ENCODE measurements around the gene ZNF521. TPM values are rescaled to one million over a fixed set of nuclear protein-coding genes. Genes with fewer than 3 reads are reported as not detected.

ZNF521 gene
- total and polyA plus RNA-seq, 2 experiments from 2014 or later, result 3.1 to 9.2 TPM

DNA sequence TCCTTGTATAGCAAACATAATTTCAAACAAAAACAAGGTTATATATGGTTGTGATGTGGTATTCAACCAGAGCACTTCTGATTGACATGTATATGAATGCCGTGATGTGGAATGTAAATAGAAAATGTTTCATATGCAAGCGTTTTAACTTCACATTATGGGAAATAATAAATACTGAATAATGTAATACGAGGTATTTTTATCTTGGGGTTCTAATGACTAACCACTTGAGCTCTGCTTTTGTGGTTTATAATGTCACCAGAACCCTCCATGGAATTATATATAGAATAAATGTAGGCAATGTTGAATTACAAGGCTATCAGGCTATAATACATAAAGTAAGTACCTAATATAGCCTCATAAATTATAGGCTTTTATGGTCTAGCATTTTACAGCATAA, 72.4 kb downstream of the ZNF521 start:
- no peaks in the 10 kb centered on the region for H3K36me3 Mint-ChIP-seq (ENCODE audit: low read depth)
- no peaks in the 10 kb centered on the region; the same call in 1 of the 2 replicates for H4K20me1 ChIP-seq (replicated peaks; ENCODE audit: insufficient read depth)
- H3K36me3 ChIP-seq (ENCODE audit: insufficient read depth), result no peaks in the 10 kb centered on the region
- TF ChIP-seq JUNB (IDR thresholded peaks at IDR 0.05; ENCODE audit: unreplicated experiment), result no peak
- no peak overlapping the region for H3K4me3 ChIP-seq
- peaks cover 7% of the 10 kb centered on the region for H3K27me3 Mint-ChIP-seq (ENCODE audit: insufficient read depth, low read depth, poor library complexity)
- peaks cover 40% of the 10 kb centered on the region for H3K4me1 ChIP-seq (ENCODE audit: insufficient read depth)
- H3K4me2 ChIP-seq, result no peak overlapping the region
- no peak for ATAC-seq
- H3K27ac ChIP-seq (ENCODE audit: low read depth), result no peak overlapping the region
- H2AFZ ChIP-seq, result no peak overlapping the region
- H3K4me3 Mint-ChIP-seq, result no peak overlapping the region
- H3K9me3 Mint-ChIP-seq, result no peaks in the 10 kb centered on the region; the same call in 2 of the 3 replicates
- no peaks in the 10 kb centered on the region for H3F3A ChIP-seq (replicated peaks; ENCODE audit: low read depth)
- peaks cover 42% of the 10 kb centered on the region for H3K4me1 Mint-ChIP-seq
- H3K27me3 ChIP-seq (ENCODE audit: insufficient read depth), result no peaks in the 10 kb centered on the region
- no peak for DNase-seq (ENCODE audit: low spot score)
- no peak overlapping the region; the same call in 1 of the 2 replicates for H3K27ac Mint-ChIP-seq
- H3K79me2 ChIP-seq (replicated peaks; ENCODE audit: insufficient read depth), result no peaks in the 10 kb centered on the region
- no peaks in the 10 kb centered on the region for H3K9me2 ChIP-seq (ENCODE audit: insufficient read depth)

DNA sequence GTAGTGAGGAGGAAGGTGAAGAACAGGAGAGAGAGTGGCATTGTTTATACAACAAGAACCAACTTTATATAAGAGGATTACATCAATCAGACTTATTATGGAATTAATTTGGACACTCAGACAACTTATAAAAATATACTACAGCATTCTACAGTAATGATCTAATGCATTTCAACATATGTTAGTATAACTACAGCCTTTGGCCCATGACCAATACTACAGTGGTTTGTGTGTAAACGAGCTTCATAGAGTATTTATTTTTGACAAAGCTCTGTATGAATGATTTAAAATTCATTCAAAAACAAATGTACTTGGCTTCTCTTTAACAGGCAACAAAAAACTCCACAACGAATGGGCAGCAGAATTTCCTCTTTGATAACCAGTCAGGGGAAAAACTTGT, 72.8 kb downstream of the ZNF521 start:
- Mint-ChIP-seq H3K27ac (no peak overlapping the region; the same call in 1 of the 2 replicates), H3K4me3 (no peak overlapping the region), H3K36me3 (ENCODE audit: low read depth) (no peaks in the 10 kb centered on the region), H3K4me1 (peaks cover 42% of the 10 kb centered on the region), H3K9me3 (no peaks in the 10 kb centered on the region; the same call in 2 of the 3 replicates), H3K27me3 (ENCODE audit: insufficient read depth, low read depth, poor library complexity) (peaks cover 7% of the 10 kb centered on the region)
- Histone ChIP-seq H3K4me1 (ENCODE audit: insufficient read depth) (peaks cover 36% of the 10 kb centered on the region), H3K27ac (ENCODE audit: low read depth) (no peak overlapping the region), H3K4me2 (no peak overlapping the region), H3K4me3 (no peak overlapping the region), H2AFZ (no peak overlapping the region), H3K36me3 (ENCODE audit: insufficient read depth) (no peaks in the 10 kb centered on the region), H3K9me2 (ENCODE audit: insufficient read depth) (no peaks in the 10 kb centered on the region), H4K20me1 (replicated peaks; ENCODE audit: insufficient read depth) (no peaks in the 10 kb centered on the region; the same call in 1 of the 2 replicates), H3K27me3 (ENCODE audit: insufficient read depth) (no peaks in the 10 kb centered on the region), H3F3A (replicated peaks; ENCODE audit: low read depth) (no peaks in the 10 kb centered on the region), H3K79me2 (replicated peaks; ENCODE audit: insufficient read depth) (no peaks in the 10 kb centered on the region)
- no peak for ATAC-seq
- no peak for DNase-seq (ENCODE audit: low spot score)
- TF ChIP-seq, protein P1, sequence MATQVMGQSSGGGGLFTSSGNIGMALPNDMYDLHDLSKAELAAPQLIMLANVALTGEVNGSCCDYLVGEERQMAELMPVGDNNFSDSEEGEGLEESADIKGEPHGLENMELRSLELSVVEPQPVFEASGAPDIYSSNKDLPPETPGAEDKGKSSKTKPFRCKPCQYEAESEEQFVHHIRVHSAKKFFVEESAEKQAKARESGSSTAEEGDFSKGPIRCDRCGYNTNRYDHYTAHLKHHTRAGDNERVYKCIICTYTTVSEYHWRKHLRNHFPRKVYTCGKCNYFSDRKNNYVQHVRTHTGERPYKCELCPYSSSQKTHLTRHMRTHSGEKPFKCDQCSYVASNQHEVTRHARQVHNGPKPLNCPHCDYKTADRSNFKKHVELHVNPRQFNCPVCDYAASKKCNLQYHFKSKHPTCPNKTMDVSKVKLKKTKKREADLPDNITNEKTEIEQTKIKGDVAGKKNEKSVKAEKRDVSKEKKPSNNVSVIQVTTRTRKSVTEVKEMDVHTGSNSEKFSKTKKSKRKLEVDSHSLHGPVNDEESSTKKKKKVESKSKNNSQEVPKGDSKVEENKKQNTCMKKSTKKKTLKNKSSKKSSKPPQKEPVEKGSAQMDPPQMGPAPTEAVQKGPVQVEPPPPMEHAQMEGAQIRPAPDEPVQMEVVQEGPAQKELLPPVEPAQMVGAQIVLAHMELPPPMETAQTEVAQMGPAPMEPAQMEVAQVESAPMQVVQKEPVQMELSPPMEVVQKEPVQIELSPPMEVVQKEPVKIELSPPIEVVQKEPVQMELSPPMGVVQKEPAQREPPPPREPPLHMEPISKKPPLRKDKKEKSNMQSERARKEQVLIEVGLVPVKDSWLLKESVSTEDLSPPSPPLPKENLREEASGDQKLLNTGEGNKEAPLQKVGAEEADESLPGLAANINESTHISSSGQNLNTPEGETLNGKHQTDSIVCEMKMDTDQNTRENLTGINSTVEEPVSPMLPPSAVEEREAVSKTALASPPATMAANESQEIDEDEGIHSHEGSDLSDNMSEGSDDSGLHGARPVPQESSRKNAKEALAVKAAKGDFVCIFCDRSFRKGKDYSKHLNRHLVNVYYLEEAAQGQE (IDR thresholded peaks at IDR 0.05; ENCODE audit: unreplicated experiment), result no peak
- no peak for TF ChIP-seq ZNF331 (CRISPR knock-in tag; IDR thresholded peaks at IDR 0.05; ENCODE audit: low read depth)
- TF ChIP-seq JUNB (IDR thresholded peaks at IDR 0.05; ENCODE audit: unreplicated experiment), result no peak
- TF ChIP-seq EZH2phosphoT487 (IDR thresholded peaks at IDR 0.05; ENCODE audit: unreplicated experiment), result no peak
- TF ChIP-seq CREB1 (CRISPR knock-in tag; IDR thresholded peaks at IDR 0.05; ENCODE audit: low read depth), result no peak
- TF ChIP-seq POLR2AphosphoS5 (IDR thresholded peaks at IDR 0.05; ENCODE audit: low read depth), result no peak
- TF ChIP-seq, protein P2, sequence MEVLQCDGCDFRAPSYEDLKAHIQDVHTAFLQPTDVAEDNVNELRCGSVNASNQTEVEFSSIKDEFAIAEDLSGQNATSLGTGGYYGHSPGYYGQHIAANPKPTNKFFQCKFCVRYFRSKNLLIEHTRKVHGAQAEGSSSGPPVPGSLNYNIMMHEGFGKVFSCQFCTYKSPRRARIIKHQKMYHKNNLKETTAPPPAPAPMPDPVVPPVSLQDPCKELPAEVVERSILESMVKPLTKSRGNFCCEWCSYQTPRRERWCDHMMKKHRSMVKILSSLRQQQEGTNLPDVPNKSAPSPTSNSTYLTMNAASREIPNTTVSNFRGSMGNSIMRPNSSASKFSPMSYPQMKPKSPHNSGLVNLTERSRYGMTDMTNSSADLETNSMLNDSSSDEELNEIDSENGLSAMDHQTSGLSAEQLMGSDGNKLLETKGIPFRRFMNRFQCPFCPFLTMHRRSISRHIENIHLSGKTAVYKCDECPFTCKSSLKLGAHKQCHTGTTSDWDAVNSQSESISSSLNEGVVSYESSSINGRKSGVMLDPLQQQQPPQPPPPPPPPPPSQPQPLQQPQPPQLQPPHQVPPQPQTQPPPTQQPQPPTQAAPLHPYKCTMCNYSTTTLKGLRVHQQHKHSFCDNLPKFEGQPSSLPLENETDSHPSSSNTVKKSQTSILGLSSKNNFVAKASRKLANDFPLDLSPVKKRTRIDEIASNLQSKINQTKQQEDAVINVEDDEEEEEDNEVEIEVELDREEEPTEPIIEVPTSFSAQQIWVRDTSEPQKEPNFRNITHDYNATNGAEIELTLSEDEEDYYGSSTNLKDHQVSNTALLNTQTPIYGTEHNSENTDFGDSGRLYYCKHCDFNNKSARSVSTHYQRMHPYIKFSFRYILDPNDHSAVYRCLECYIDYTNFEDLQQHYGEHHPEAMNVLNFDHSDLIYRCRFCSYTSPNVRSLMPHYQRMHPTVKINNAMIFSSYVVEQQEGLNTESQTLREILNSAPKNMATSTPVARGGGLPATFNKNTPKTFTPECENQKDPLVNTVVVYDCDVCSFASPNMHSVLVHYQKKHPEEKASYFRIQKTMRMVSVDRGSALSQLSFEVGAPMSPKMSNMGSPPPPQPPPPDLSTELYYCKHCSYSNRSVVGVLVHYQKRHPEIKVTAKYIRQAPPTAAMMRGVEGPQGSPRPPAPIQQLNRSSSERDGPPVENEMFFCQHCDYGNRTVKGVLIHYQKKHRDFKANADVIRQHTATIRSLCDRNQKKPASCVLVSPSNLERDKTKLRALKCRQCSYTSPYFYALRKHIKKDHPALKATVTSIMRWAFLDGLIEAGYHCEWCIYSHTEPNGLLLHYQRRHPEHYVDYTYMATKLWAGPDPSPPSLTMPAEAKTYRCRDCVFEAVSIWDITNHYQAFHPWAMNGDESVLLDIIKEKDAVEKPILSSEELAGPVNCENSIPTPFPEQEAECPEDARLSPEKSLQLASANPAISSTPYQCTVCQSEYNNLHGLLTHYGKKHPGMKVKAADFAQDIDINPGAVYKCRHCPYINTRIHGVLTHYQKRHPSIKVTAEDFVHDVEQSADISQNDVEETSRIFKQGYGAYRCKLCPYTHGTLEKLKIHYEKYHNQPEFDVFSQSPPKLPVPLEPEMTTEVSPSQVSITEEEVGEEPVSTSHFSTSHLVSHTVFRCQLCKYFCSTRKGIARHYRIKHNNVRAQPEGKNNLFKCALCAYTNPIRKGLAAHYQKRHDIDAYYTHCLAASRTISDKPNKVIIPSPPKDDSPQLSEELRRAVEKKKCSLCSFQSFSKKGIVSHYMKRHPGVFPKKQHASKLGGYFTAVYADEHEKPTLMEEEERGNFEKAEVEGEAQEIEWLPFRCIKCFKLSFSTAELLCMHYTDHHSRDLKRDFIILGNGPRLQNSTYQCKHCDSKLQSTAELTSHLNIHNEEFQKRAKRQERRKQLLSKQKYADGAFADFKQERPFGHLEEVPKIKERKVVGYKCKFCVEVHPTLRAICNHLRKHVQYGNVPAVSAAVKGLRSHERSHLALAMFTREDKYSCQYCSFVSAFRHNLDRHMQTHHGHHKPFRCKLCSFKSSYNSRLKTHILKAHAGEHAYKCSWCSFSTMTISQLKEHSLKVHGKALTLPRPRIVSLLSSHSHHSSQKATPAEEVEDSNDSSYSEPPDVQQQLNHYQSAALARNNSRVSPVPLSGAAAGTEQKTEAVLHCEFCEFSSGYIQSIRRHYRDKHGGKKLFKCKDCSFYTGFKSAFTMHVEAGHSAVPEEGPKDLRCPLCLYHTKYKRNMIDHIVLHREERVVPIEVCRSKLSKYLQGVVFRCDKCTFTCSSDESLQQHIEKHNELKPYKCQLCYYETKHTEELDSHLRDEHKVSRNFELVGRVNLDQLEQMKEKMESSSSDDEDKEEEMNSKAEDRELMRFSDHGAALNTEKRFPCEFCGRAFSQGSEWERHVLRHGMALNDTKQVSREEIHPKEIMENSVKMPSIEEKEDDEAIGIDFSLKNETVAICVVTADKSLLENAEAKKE (CRISPR knock-in tag; IDR thresholded peaks at IDR 0.05), result no peak
- TF ChIP-seq ZNF114 (CRISPR knock-in tag; IDR thresholded peaks at IDR 0.05), result no peak
- no peak for TF ChIP-seq NANOG (IDR thresholded peaks at IDR 0.05; ENCODE audit: borderline replicate concordance)
- TF ChIP-seq, protein P3, sequence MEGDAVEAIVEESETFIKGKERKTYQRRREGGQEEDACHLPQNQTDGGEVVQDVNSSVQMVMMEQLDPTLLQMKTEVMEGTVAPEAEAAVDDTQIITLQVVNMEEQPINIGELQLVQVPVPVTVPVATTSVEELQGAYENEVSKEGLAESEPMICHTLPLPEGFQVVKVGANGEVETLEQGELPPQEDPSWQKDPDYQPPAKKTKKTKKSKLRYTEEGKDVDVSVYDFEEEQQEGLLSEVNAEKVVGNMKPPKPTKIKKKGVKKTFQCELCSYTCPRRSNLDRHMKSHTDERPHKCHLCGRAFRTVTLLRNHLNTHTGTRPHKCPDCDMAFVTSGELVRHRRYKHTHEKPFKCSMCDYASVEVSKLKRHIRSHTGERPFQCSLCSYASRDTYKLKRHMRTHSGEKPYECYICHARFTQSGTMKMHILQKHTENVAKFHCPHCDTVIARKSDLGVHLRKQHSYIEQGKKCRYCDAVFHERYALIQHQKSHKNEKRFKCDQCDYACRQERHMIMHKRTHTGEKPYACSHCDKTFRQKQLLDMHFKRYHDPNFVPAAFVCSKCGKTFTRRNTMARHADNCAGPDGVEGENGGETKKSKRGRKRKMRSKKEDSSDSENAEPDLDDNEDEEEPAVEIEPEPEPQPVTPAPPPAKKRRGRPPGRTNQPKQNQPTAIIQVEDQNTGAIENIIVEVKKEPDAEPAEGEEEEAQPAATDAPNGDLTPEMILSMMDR (conservative IDR thresholded peaks at IDR 0.05; ENCODE audit: low read depth in 2 of 2), result no peak
- no peak for TF ChIP-seq STAT1 (IDR thresholded peaks at IDR 0.05; ENCODE audit: unreplicated experiment)

Measured in GM23338 (cell line).